ENCODE measurements around the gene ALDH7A1. TPM values are rescaled to one million over a fixed set of nuclear protein-coding genes. Genes with fewer than 3 reads are reported as not detected.
A peak's percentile ranks its signal among the peaks of the same experiment; 100 is the strongest.

Gene ALDH7A1
- total RNA-seq, 3 donors from 2014 or later = 39.4 to 46.1 (median 41.6) TPM

DNA sequence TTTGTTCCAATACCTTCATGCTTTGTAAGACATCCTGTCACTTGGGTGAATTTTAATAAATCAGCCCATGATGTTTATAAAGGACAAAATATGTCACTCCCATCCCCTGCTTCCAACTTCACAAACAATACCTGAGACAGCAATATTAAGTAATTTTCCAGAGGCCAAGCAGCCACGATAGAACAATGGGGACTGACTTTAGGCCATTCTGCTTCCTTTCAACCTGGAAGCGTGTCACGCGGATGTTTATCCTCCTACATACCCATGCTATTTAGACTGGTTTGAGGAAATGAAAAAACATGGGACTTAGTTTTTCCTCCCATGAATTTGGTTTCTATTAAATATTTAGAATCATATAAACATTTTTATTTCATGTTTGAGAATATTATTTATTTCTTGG, 88.9 kb downstream of the ALDH7A1 start:
- no peaks in the 10 kb centered on the region for H3K36me3 ChIP-seq (ENCODE audit: low read depth)
- TF ChIP-seq, protein P1, sequence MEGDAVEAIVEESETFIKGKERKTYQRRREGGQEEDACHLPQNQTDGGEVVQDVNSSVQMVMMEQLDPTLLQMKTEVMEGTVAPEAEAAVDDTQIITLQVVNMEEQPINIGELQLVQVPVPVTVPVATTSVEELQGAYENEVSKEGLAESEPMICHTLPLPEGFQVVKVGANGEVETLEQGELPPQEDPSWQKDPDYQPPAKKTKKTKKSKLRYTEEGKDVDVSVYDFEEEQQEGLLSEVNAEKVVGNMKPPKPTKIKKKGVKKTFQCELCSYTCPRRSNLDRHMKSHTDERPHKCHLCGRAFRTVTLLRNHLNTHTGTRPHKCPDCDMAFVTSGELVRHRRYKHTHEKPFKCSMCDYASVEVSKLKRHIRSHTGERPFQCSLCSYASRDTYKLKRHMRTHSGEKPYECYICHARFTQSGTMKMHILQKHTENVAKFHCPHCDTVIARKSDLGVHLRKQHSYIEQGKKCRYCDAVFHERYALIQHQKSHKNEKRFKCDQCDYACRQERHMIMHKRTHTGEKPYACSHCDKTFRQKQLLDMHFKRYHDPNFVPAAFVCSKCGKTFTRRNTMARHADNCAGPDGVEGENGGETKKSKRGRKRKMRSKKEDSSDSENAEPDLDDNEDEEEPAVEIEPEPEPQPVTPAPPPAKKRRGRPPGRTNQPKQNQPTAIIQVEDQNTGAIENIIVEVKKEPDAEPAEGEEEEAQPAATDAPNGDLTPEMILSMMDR (IDR thresholded peaks at IDR 0.05) = no peak
- H3K4me1 ChIP-seq (ENCODE audit: low read depth) = peaks cover 8% of the 10 kb centered on the region
- no peak for ATAC-seq
- no peaks in the 10 kb centered on the region for H3K9me3 ChIP-seq
- no peak overlapping the region for H3K4me3 ChIP-seq
- intact Hi-C loops (cut with DNase I, micrococcal nuclease) = no loop called here
- no peak for DNase-seq

DNA sequence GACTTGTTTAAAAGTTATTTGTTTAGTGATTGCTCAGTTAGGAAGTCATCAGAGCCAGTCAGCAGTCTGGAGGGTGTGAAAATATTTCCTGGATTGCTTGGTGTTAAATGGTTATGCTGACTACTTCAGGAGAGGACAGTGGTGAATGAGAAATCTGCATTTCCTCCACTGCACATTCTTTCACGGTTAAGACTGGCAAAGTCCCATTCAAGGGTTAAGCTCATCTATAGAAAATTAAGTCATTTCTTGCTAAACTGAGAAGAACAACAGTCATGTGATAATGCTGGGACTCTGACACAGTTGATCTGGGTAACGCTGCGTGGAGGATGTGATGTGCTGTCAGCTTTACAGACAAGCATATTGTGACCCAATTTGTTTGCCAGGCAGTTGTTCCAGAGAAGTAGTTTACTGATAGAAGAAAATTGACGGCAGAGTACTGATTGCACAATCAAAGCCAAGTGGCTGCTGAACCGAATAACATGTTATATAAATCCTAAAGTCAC, 91.4 kb downstream of the ALDH7A1 start:
- Histone ChIP-seq H3K9me3 (no peaks in the 10 kb centered on the region), H3K4me1 (ENCODE audit: low read depth) (peaks cover 8% of the 10 kb centered on the region), H3K4me3 (no peak overlapping the region), H3K36me3 (ENCODE audit: low read depth) (no peaks in the 10 kb centered on the region)
- DNase-seq = peak in 1 of 3 donors; percentile 27
- intact Hi-C loops (cut with DNase I, micrococcal nuclease) = no loop called here
- peak; percentile 60 for ATAC-seq
- TF ChIP-seq, protein P1 (IDR thresholded peaks at IDR 0.05) = no peak

DNA sequence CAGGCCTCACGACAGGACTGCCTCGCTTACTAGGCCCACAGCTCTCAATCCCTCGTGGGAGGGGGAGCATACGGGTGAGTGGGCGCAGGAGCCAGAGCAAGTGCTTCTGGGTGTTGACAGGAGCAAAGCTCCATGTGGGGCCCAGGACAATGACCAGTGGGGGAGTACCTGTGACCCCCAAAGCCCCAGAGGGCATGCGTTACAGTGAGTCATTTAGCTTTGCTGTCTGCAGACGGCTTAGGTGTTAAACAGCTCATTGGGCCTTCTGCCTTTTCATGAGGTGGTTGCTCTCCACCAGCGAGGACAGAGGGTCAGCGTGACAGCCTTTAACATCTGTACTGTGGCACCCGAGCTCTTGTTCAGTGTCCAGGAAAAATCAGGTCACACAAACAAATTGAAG, 93.6 kb downstream of the ALDH7A1 start:
- TF ChIP-seq, protein P1 (IDR thresholded peaks at IDR 0.05) = no peak
- ATAC-seq = no peak
- DNase-seq = no peak
- Histone ChIP-seq H3K4me3 (no peak overlapping the region), H3K36me3 (ENCODE audit: low read depth) (no peaks in the 10 kb centered on the region), H3K4me1 (ENCODE audit: low read depth) (peaks cover 8% of the 10 kb centered on the region), H3K9me3 (no peaks in the 10 kb centered on the region)
- intact Hi-C loops (cut with DNase I, micrococcal nuclease) = no loop called here

DNA sequence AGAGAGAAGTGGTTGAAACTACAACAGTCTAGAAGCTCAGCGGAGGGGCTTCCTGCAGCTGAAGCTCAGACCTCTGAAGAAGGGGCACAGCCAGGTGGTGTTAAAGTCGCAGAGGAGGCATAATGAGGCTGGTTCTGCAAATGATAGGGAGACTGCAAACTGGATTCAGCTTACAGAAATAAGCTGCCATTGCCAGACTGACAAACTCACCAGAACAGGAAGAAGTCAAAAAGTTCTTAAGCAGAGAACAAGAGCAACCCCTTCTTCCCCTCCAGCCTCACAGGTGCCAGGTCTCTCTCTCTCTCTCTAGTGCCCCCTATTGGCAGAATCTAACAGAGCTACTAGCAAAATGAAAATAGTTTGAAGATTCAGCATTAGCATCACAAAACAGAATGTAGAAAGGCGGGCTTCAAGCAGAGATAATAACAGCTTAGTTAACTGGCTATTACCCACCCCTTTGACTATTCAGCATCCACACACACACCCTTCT, 95.1 kb downstream of the ALDH7A1 start:
- peak in 1 of 3 donors; percentile 50 for DNase-seq
- intact Hi-C loops (cut with DNase I, micrococcal nuclease) = no loop called here
- Histone ChIP-seq H3K9me3 (no peaks in the 10 kb centered on the region), H3K4me3 (no peak overlapping the region), H3K36me3 (ENCODE audit: low read depth) (no peaks in the 10 kb centered on the region), H3K4me1 (ENCODE audit: low read depth) (peaks cover 8% of the 10 kb centered on the region)
- TF ChIP-seq, protein P1 (IDR thresholded peaks at IDR 0.05) = peak; percentile 32
- peak; percentile 74 for ATAC-seq

DNA sequence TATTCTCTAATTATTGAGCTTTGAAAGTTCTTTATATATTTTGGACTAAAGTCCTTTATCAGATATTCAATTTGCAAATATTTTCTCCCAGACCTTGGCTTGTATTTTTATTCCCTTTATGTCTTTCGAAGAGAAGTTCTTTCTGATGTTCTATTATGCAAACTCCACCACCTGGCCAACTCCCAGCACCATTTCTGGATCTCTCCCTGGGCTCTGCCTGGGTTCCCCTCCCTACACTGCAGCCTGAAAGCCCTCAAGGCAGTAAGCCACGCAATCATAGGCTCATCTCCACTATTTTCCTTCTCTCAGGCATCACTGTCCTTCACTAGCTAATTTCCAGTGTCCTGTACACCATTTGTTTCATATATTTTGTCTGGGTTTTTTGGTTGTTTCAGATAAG, 95.7 kb downstream of the ALDH7A1 start:
- intact Hi-C loops (cut with DNase I, micrococcal nuclease) = no loop called here
- H3K9me3 ChIP-seq = no peaks in the 10 kb centered on the region
- ATAC-seq (no peak), DNase-seq (no peak)
- H3K4me1 ChIP-seq (ENCODE audit: low read depth) = peaks cover 8% of the 10 kb centered on the region
- TF ChIP-seq, protein P1 (IDR thresholded peaks at IDR 0.05) = no peak
- H3K36me3 ChIP-seq (ENCODE audit: low read depth) = no peaks in the 10 kb centered on the region
- H3K4me3 ChIP-seq = no peak overlapping the region

DNA sequence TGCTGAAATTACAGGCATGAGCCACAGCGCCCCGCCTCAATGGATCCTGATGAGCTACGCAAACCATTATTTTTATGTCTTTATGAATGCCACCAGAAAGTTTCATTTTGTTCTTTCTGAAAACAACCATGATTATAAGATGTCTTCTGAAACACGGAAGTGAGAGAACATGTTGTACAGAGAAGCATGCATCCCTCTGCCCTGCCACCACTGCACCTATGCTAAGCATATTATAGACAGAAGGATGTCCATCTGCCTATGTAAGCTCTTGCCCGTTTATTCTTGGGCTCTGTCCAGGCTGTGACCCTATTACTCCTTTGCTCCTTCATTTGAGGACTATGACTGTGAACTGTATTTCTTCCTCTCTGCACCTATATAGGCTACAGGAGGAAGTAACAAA, 97.5 kb downstream of the ALDH7A1 start:
- Histone ChIP-seq H3K4me3 (no peak overlapping the region), H3K36me3 (ENCODE audit: low read depth) (no peaks in the 10 kb centered on the region), H3K9me3 (no peaks in the 10 kb centered on the region), H3K4me1 (ENCODE audit: low read depth) (no peaks in the 10 kb centered on the region)
- DNase-seq (no peak), ATAC-seq (no peak)
- TF ChIP-seq, protein P1 (IDR thresholded peaks at IDR 0.05) = no peak
- intact Hi-C loops (cut with DNase I, micrococcal nuclease) = no loop called here

Measured in mucosa of descending colon (tissue), 3 donors.